ENCODE results near the gene C2orf42. TPM values are rescaled to one million over a fixed set of nuclear protein-coding genes. Genes with fewer than 3 reads are reported as not detected.
"Not testable (repeated sequence)": the region's sequence is repeated elsewhere in the genome, so short reads cannot be mapped to it uniquely, and the experiment has no call there.

Gene C2orf42
- total RNA-seq, 2 donors from 2014 or later = 24.0 to 37.3 TPM

GRCh38 chr2:70145144-70145490 lies 45.7 kb downstream of the C2orf42 start:
- no peaks in the 10 kb centered on the region for H3K27me3 Mint-ChIP-seq
- peak overlapping the region; percentile 99 for H3K27ac Mint-ChIP-seq
- H3K4me1 Mint-ChIP-seq = peaks cover 45% of the 10 kb centered on the region
- H3K9me3 Mint-ChIP-seq = no peaks in the 10 kb centered on the region
- ATAC-seq (replicated peaks) = no peak
- peak overlapping the region; percentile 94 for H3K4me3 Mint-ChIP-seq
- H3K36me3 Mint-ChIP-seq (ENCODE audit: low read depth) = peaks cover 30% of the 10 kb centered on the region

- no peak for ATAC-seq (replicated peaks)
- peaks cover 24% of the 10 kb centered on the region for H3K36me3 Mint-ChIP-seq (ENCODE audit: low read depth)
- H3K27ac Mint-ChIP-seq = peak overlapping the region; percentile 99
- H3K27me3 Mint-ChIP-seq = no peaks in the 10 kb centered on the region
- H3K4me1 Mint-ChIP-seq = peaks cover 49% of the 10 kb centered on the region
- peak overlapping the region; percentile 94 for H3K4me3 Mint-ChIP-seq
- H3K9me3 Mint-ChIP-seq = no peaks in the 10 kb centered on the region
These were observed 46.2 kb downstream of the C2orf42 start for GRCh38 chr2:70144443-70145143.

GRCh38 chr2:70143314-70144150 lies 47.3 kb downstream of the C2orf42 start:
- ATAC-seq (replicated peaks) = peak; percentile 25
- Mint-ChIP-seq H3K4me3 (peak overlapping the region; percentile 94), H3K27ac (peak overlapping the region; percentile 99), H3K9me3 (no peaks in the 10 kb centered on the region), H3K4me1 (peaks cover 49% of the 10 kb centered on the region), H3K27me3 (no peaks in the 10 kb centered on the region), H3K36me3 (ENCODE audit: low read depth) (peaks cover 18% of the 10 kb centered on the region)

DNA sequence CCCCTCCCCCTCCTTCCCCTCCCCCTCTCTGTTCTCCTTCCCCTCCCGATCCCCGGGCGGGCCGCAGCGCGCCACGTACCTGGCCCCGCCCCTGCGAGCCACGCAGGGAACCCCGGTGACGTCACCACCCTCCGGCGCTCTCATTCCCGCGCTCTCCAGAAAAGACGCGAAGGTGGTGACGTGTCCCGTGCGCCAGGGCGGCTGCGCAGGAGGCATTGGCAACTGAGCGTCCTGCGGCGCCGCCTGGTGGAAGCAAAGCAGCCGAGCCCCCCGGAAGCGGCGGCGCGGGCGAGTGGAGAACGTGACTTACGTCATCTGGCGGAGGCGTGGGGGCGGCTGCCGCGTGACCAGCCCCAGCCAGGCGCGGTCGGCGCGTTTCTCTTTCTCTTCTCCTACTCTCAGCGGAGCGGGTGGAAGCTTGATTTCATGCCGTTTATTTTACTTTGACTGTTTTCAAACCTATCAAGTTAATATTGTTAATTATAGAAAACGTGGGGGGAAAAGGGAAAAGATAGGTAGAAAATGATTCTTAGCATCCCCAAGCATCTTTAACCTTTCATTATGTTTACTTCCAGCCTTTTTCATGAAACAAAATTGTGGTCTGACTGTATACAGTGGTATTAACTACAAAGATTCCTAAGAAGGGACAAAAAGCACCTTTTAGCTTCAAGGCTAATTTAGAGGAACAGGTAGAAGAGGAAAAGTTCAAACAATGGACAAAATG lies 48.1 kb downstream of the C2orf42 start:
- Mint-ChIP-seq H3K4me3 (peak overlapping the region; percentile 94), H3K9me3 (no peaks in the 10 kb centered on the region), H3K4me1 (peaks cover 54% of the 10 kb centered on the region), H3K27me3 (no peaks in the 10 kb centered on the region), H3K36me3 (ENCODE audit: low read depth) (peaks cover 18% of the 10 kb centered on the region), H3K27ac (peak overlapping the region; percentile 99)
- ATAC-seq (replicated peaks) = peak; percentile 62

- peak; percentile 21 for ATAC-seq (replicated peaks)
- Mint-ChIP-seq H3K36me3 (ENCODE audit: low read depth) (peaks cover 23% of the 10 kb centered on the region), H3K4me3 (peak overlapping the region; percentile 94), H3K27me3 (no peaks in the 10 kb centered on the region), H3K27ac (peak overlapping the region; percentile 99), H3K9me3 (peaks cover 4% of the 10 kb centered on the region), H3K4me1 (peaks cover 58% of the 10 kb centered on the region)
These were observed 48.8 kb downstream of the C2orf42 start for GRCh38 chr2:70141902-70142589.

- Mint-ChIP-seq H3K4me3 (peak overlapping the region; percentile 88), H3K36me3 (ENCODE audit: low read depth) (peaks cover 23% of the 10 kb centered on the region), H3K27ac (peak overlapping the region; percentile 96), H3K9me3 (peaks cover 4% of the 10 kb centered on the region), H3K4me1 (peaks cover 53% of the 10 kb centered on the region), H3K27me3 (no peaks in the 10 kb centered on the region)
- peak; percentile 44 for ATAC-seq (replicated peaks)
These were observed 49.5 kb downstream of the C2orf42 start for GRCh38 chr2:70141212-70141901.

- H3K27me3 Mint-ChIP-seq = no peaks in the 10 kb centered on the region
- H3K4me3 Mint-ChIP-seq = peak overlapping the region; percentile 88
- peaks cover 51% of the 10 kb centered on the region for H3K4me1 Mint-ChIP-seq
- H3K27ac Mint-ChIP-seq = peak overlapping the region; percentile 96
- no peak for ATAC-seq (replicated peaks)
- H3K9me3 Mint-ChIP-seq = peaks cover 4% of the 10 kb centered on the region
- H3K36me3 Mint-ChIP-seq (ENCODE audit: low read depth) = peaks cover 26% of the 10 kb centered on the region
These were observed 50.0 kb downstream of the C2orf42 start for GRCh38 chr2:70140791-70141211.

GRCh38 chr2:70134323-70134983 lies 56.4 kb downstream of the C2orf42 start:
- peaks cover 56% of the 10 kb centered on the region for H3K36me3 Mint-ChIP-seq (ENCODE audit: low read depth)
- not testable (repeated sequence) for H3K27me3 Mint-ChIP-seq; H3K9me3 Mint-ChIP-seq; ATAC-seq (replicated peaks)
- peaks cover 51% of the 10 kb centered on the region for H3K4me1 Mint-ChIP-seq
- H3K4me3 Mint-ChIP-seq = peak overlapping the region; percentile 93
- H3K27ac Mint-ChIP-seq = peak overlapping the region; percentile 99

DNA sequence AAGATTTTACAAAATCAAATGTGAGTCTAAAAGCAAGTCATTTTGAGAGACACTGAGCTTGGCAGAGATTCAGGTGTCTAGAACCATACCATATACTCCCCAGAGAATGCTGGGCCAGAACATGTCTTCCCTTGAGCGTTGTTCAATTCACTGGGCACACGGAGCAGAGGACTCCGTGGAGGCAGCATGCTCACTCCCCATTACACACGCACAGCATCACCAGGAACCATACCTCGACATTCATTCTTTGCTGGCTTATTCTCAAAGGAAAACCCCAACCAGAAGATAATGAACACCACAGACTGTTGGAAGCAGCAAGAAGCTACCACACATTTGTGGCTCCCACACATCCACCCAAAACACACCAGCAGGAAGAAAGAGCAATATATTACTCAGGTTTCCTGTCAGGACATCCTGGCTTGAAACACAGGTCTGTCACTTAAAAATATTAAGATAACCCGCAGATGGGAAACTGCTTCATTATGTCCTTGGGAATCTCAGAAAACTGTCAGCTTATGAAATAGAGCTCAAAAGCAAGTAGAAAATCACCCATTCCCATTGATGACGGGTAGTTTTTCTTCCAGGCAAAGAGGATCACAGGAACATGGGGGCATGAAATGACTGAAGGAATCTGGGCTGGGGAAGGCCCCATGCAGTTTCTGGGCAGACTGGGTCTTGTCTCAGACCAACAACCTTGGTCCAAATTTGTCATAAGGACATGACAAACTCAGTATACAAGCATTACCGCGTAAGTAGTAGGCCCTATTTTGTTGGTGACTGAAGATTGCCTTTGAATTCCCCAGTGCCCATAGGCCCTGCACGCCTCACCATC lies 57.1 kb downstream of the C2orf42 start:
- Mint-ChIP-seq H3K27ac (peak overlapping the region; percentile 99), H3K4me1 (peaks cover 52% of the 10 kb centered on the region), H3K9me3 (peaks cover 4% of the 10 kb centered on the region), H3K4me3 (peak overlapping the region; percentile 93), H3K36me3 (ENCODE audit: low read depth) (peaks cover 56% of the 10 kb centered on the region), H3K27me3 (no peaks in the 10 kb centered on the region)
- peak; percentile 62 for ATAC-seq (replicated peaks)

DNA sequence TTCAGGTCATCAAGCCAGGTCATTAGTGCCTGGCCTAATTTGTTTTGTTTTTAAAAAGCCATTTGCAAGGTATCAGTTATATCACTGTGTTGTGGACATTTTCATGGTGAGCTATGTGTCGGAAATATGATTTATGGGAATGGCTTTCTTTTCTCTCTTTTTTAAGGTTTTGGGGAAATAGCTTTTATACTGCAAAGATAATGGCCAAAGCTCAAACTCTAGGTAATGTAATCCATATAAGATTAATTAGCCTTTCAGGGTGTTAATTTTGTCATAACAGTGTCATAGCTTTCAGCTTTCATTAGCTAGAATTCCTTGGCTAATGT lies 57.7 kb downstream of the C2orf42 start:
- Mint-ChIP-seq H3K9me3 (peaks cover 4% of the 10 kb centered on the region), H3K36me3 (ENCODE audit: low read depth) (peaks cover 56% of the 10 kb centered on the region), H3K27ac (peak overlapping the region; percentile 99), H3K4me1 (peaks cover 51% of the 10 kb centered on the region), H3K27me3 (no peaks in the 10 kb centered on the region), H3K4me3 (peak overlapping the region; percentile 93)
- no peak for ATAC-seq (replicated peaks)

DNA sequence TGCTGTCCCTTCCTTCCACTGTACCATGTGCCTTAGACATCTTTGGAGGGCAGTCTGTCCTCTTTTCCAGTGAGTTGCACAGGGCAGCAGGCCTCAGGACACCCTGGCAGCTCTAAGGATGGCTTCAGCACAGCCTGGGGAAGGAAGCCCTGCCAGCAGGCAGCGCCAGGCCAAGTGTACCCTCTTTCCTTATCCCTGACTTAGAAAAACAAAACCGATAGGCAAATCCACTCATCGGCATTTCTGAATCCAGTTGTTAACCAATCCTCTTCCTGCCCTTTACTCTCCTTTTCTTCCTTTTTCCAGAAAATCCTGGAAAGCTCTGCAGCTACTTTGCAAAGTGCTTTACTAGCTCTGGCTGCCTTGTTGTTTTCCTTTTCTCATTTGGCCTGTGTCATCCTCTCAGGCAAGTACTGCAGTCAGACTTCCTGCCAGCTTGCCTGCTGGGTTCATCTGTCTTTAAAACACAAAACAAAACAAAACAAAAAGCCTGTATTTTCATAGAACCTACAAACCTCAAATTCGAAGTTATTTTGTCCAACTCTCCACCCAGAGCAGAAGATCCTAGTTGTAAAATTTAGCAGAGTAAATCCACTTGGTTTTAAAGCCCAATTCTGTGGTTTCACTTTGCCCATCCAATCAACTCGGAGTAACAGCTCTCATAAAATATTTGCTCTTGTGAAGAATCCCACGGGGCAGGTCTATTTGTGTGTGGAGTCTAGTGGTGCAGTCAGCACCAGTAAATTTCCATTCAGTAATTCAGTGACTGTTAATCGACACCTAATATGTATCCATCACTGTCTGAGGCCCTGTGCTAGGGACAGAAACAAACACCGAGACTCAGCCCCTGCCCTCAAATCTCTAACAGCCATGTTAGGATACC lies 58.3 kb downstream of the C2orf42 start:
- peak; percentile 44 for ATAC-seq (replicated peaks)
- H3K27ac Mint-ChIP-seq = peak overlapping the region; percentile 99
- peaks cover 53% of the 10 kb centered on the region for H3K36me3 Mint-ChIP-seq (ENCODE audit: low read depth)
- H3K4me1 Mint-ChIP-seq = peaks cover 46% of the 10 kb centered on the region
- H3K9me3 Mint-ChIP-seq = peaks cover 2% of the 10 kb centered on the region
- H3K4me3 Mint-ChIP-seq = peak overlapping the region; percentile 93
- no peaks in the 10 kb centered on the region for H3K27me3 Mint-ChIP-seq

Data from activated T-helper 17 cell treated with anti-CD3 and anti-CD28 coated beads, Interleukin-2, amount 50 U/mL, for 72 hours (primary cell).